Measurements from ENCODE around the gene MRPS16. TPM values are rescaled to one million over a fixed set of nuclear protein-coding genes. Genes with fewer than 3 reads are reported as not detected.

The MRPS16 gene
- total and polyA plus RNA-seq, 2 of the 13 experiments (the other 11 are each of a cell fraction or from before 2014, with no cell fraction given): 70.1 to 135 TPM

- BruUV-seq (replicated peaks): no TSS peak
- no peaks in the 10 kb centered on the region for H3K36me3 ChIP-seq (replicated peaks in 1 of 2; ENCODE audit: control insufficient read depth in 1 of 2, insufficient read depth in 2 of 2, low read length in 2 of 2)
- in situ Hi-C loops (cut with HindIII; ENCODE audit: extremely low pct_ligation_motif_present, low pct_unique_long_range_greater_than_20kb) (no loop called here), intact Hi-C loops (cut with micrococcal nuclease; ENCODE audit: unreplicated experiment) (loop anchor here (2.0 kb wide), 1 partner anchor 50 kb away; the partner anchor contains the start of genes ECD and FAM149B1)
- H3K79me2 ChIP-seq (ENCODE audit: insufficient read depth, low read length): no peaks in the 10 kb centered on the region
- ChIA-PET CTCF (ENCODE audit: low intra/inter-chr PET ratio, low total read pairs) (interaction anchor here (1.2 kb wide), 1 partner anchor 51 kb away, joined by 4 read pairs; the partner anchor contains the start of genes ECD and FAM149B1), POLR2A (interaction anchor here (1.3 to 2.5 kb wide), 2 partner anchors 34 to 51 kb away, joined by 3 to 10 read pairs; partner anchors contain the start of genes ECD, FAM149B1 and MRPS16)
- no peaks in the 10 kb centered on the region for H3K27me3 ChIP-seq (ENCODE audit: control insufficient read depth in 1 of 2, insufficient read depth in 2 of 2, low read length in 2 of 2)
- no peaks in the 10 kb centered on the region for H4K20me1 ChIP-seq (ENCODE audit: insufficient read depth, low read length)
- FAIRE-seq (peak; percentile 77), ATAC-seq (peak; percentile 62), DNase-seq (ENCODE audit: low spot score) (peak; percentile 35)
- peaks cover 30% of the 10 kb centered on the region for H3K4me1 ChIP-seq (ENCODE audit: insufficient read depth, low read length)
- H3K9ac ChIP-seq (ENCODE audit: insufficient read depth, low read depth, low read length): no peak overlapping the region
- no peak overlapping the region for H2AFZ ChIP-seq (ENCODE audit: low read length)
- H3K9me3 ChIP-seq (ENCODE audit: low read length): no peaks in the 10 kb centered on the region
- 84% methylated on average over 2 of the region's 2 CpGs for WGBS (ENCODE audit: low lambda C conversion rate)
- no peak overlapping the region for H3K27ac ChIP-seq (ENCODE audit: extremely low read length, insufficient read depth, low read length)
- no peak overlapping the region for H3K4me3 ChIP-seq (replicated peaks in 1 of 3; ENCODE audit: insufficient read depth in 1 of 3, low read depth in 2 of 3, low read length in 3 of 3)
- H3K4me2 ChIP-seq (ENCODE audit: low read depth, low read length): no peak overlapping the region
- TF ChIP-seq MED13 (CRISPR knock-in tag; IDR thresholded peaks at IDR 0.05) (no peak), ZSCAN29 (CRISPR knock-in tag; conservative IDR thresholded peaks at IDR 0.05) (no peak), ZNF281 (CRISPR knock-in tag; IDR thresholded peaks at IDR 0.05; ENCODE audit: borderline replicate concordance) (no peak), NFIC (IDR thresholded peaks at IDR 0.05; ENCODE audit: low read length) (no peak), ZNF30 (CRISPR knock-in tag; IDR thresholded peaks at IDR 0.05) (no peak), ZNF431 (CRISPR knock-in tag; IDR thresholded peaks at IDR 0.05; ENCODE audit: borderline replicate concordance, low read depth) (no peak), ZMYM3 (CRISPR knock-in tag; IDR thresholded peaks at IDR 0.05) (no peak), BCL6 (CRISPR knock-in tag; IDR thresholded peaks at IDR 0.05) (no peak), CTCF (CRISPR knock-in tag; IDR thresholded peaks at IDR 0.05) (peak; percentile 53), GMEB1 (CRISPR knock-in tag; IDR thresholded peaks at IDR 0.05; ENCODE audit: borderline replicate concordance) (no peak), STAG1 (CRISPR knock-in tag; IDR thresholded peaks at IDR 0.05) (peak; percentile 44), SMC3 (IDR thresholded peaks at IDR 0.05; ENCODE audit: low read length) (peak; percentile 53), ZNF557 (CRISPR knock-in tag; IDR thresholded peaks at IDR 0.05) (no peak), ZBTB7B (CRISPR knock-in tag; IDR thresholded peaks at IDR 0.05) (no peak), TRIM24 (CRISPR knock-in tag; IDR thresholded peaks at IDR 0.05) (no peak), HNRNPLL (IDR thresholded peaks at IDR 0.05; ENCODE audit: low read depth, low read length, poor library complexity, severe bottlenecking) (no peak), FOXO4 (CRISPR knock-in tag; conservative IDR thresholded peaks at IDR 0.05) (no peak)
These were observed 33.8 kb downstream of the MRPS16 start for GRCh38 chr10:73218431-73219191.
